Upper lobe of left lung (tissue), 6 donors: ENCODE results near the gene C11orf16. TPM values are rescaled to one million over a fixed set of nuclear protein-coding genes. Genes with fewer than 3 reads are reported as not detected.

Source experiments
- ATAC-seq, 2 donors: fragments of 200-7000 bp; cut with Tn5 transposase; one replicate each; pipeline ENCODE4 v1.9.1; 2022; ENCODE audit warnings: mild to moderate bottlenecking in 2 of 2, moderate library complexity in 2 of 2; ENCODE audit not compliant: low FRiP score in 2 of 2
- DNase-seq, 2 donors: peaks; one replicate each; pipeline ENCODE4 v3.0.0-alpha.2; 2019 to 2020
- H3K27ac ChIP-seq, 4 donors: fragments of 200-600 bp; sonication (generic); one replicate each; pipeline ENCODE4 v1.5.1; 2016 to 2019
- H3K27me3 ChIP-seq, 4 donors: fragments of 200-600 bp; sonication (generic); one replicate each; pipeline ENCODE4 v1.5.1; 2017 to 2019
- H3K36me3 ChIP-seq, 4 donors: fragments of 200-600 bp; sonication (generic); one replicate each; pipeline ENCODE4 v1.5.1; 2016 to 2019
- H3K4me1 ChIP-seq, 4 donors: fragments of 200-600 bp; sonication (generic); one replicate each; pipeline ENCODE4 v1.5.1; 2018 to 2019
- H3K4me3 ChIP-seq, 4 donors: fragments of 200-600 bp; sonication (generic); one replicate each; pipeline ENCODE4 v1.5.1; 2017 to 2019; ENCODE audit warnings: mild to moderate bottlenecking in 2 of 4, moderate library complexity in 1 of 4
- H3K9me3 ChIP-seq, 4 donors: fragments of 200-600 bp; sonication (generic); one replicate each; pipeline ENCODE4 v1.5.1; 2018 to 2019
- CTCF ChIP-seq, 6 experiments: fragments of 450-650 bp in 4 of 6; fragments of 200-600 bp in 2 of 6; sonication (generic) in 2 of 6; IDR thresholded peaks; one replicate each; pipeline ENCODE4 v1.5.1; 2016 to 2019; ENCODE audit warnings: antibody characterized with exemption in 6 of 6
- EP300 ChIP-seq, 4 donors: sonication (generic); formaldehyde crosslinking; IDR thresholded peaks; one replicate each; pipeline ENCODE4 v1.5.1; 2017; ENCODE audit warnings: antibody characterized with exemption in 4 of 4, control low read depth in 2 of 4
- POLR2A ChIP-seq, 4 donors: fragments of 450-650 bp; IDR thresholded peaks; one replicate each; pipeline ENCODE4 v1.5.1; 2016 to 2017; ENCODE audit warnings: antibody characterized with exemption in 4 of 4, mild to moderate bottlenecking in 2 of 4
- POLR2AphosphoS5 ChIP-seq, 2 donors: sonication (generic); formaldehyde crosslinking; IDR thresholded peaks; one replicate each; pipeline ENCODE4 v1.5.1; 2017; ENCODE audit warnings: antibody characterized with exemption in 2 of 2
- WGBS, 2 donors: methylation state at CpG; one replicate each; pipeline ENCODE4 v1.1.5; 2017 to 2018; 5-methylcytosine and 5-hydroxymethylcytosine counted together
- small RNA-seq, 4 donors: library from RNA; depleted of rRNA; stranded (forward); fragments of <200 nt; gene quantifications; one replicate each; pipeline ENCODE3, GENCODE V24; 2016
- total RNA-seq, 6 donors: library from RNA; depleted of rRNA in 4 of 6; stranded (reverse); fragments of >200 nt in 4 of 6; gene quantifications; one replicate each; pipeline versions ENCODE4 v1.1.0 to v1.2.1, GENCODE V29; 2016 to 2021
- donor health status: DM: no; HTN: no; CAD: no; lungs with moderate emphysema.
- donor health status: DM: no; HTN: yes; CAD: no; lungs with severe emphysema.

Gene C11orf16
- total RNA-seq, 6 donors from 2014 or later = 4.3 to 13.6 (median 7.8) TPM; not detected in 1

- peaks cover 7 to 26% (median 7%) of the 10 kb centered on the region in 4 donors for H3K4me1 ChIP-seq
- peaks cover 0 to 7% (median 0%) of the 10 kb centered on the region in 4 donors for H3K27me3 ChIP-seq
- DNase-seq = no peak
- 42 to 45% methylated on average over 6 of the region's 6 CpGs for WGBS, 2 donors
- H3K4me3 ChIP-seq = no peak overlapping the region
- H3K27ac ChIP-seq = peak overlapping the region in 1 of 4 donors; percentile 55
- TF ChIP-seq EP300 (IDR thresholded peaks at IDR 0.05) = no peak
- no peak for TF ChIP-seq POLR2AphosphoS5 (IDR thresholded peaks at IDR 0.05)
- TF ChIP-seq CTCF (IDR thresholded peaks at IDR 0.05) = no peak
- TF ChIP-seq POLR2A (IDR thresholded peaks at IDR 0.05) = no peak
- ATAC-seq = no peak
- H3K9me3 ChIP-seq = no peaks in the 10 kb centered on the region
- H3K36me3 ChIP-seq = no peaks in the 10 kb centered on the region
Measured at GRCh38 chr11:8873741-8874405, 58.9 kb downstream of the C11orf16 start.

- Histone ChIP-seq H3K36me3 (no peaks in the 10 kb centered on the region), H3K9me3 (no peaks in the 10 kb centered on the region), H3K27ac (no peak overlapping the region), H3K27me3 (peaks cover 0 to 7% (median 0%) of the 10 kb centered on the region in 4 donors), H3K4me3 (no peak overlapping the region), H3K4me1 (peaks cover 9 to 45% (median 17%) of the 10 kb centered on the region in 4 donors)
- TF ChIP-seq CTCF (IDR thresholded peaks at IDR 0.05) (no peak), POLR2A (IDR thresholded peaks at IDR 0.05) (no peak), POLR2AphosphoS5 (IDR thresholded peaks at IDR 0.05) (no peak), EP300 (IDR thresholded peaks at IDR 0.05) (no peak)
- 89 to 91% methylated on average over 6 of the region's 6 CpGs for WGBS, 2 donors
- DNase-seq (no peak), ATAC-seq (no peak)
Measured at GRCh38 chr11:8871962-8872361, 60.8 kb downstream of the C11orf16 start.

- Histone ChIP-seq H3K36me3 (no peaks in the 10 kb centered on the region), H3K27ac (peak overlapping the region; percentile 83 to 94 (median 84)), H3K4me3 (peak overlapping the region; percentile 78 to 93 (median 84)), H3K4me1 (peaks cover 16 to 52% (median 24%) of the 10 kb centered on the region in 4 donors), H3K27me3 (peaks cover 0 to 7% (median 0%) of the 10 kb centered on the region in 4 donors), H3K9me3 (no peaks in the 10 kb centered on the region)
- peak in 1 of 2 donors; percentile 65 for DNase-seq
- TF ChIP-seq POLR2A (IDR thresholded peaks at IDR 0.05) (peak in 1 of 4 donors; percentile 0), POLR2AphosphoS5 (IDR thresholded peaks at IDR 0.05) (peak; percentile 39 to 66), CTCF (IDR thresholded peaks at IDR 0.05) (no peak), EP300 (IDR thresholded peaks at IDR 0.05) (no peak)
- ATAC-seq = peak; percentile 64 to 88
- WGBS, 2 donors = 7% methylated on average over 10 to 16 of the region's 27 CpGs
Measured at GRCh38 chr11:8871171-8871775, 61.5 kb downstream of the C11orf16 start.

GRCh38 chr11:8870411-8871170 is 62.2 kb downstream of the C11orf16 start:
- Histone ChIP-seq H3K27ac (peak overlapping the region; percentile 83 to 94 (median 84)), H3K4me1 (peaks cover 20 to 53% (median 27%) of the 10 kb centered on the region in 4 donors), H3K4me3 (peak overlapping the region; percentile 78 to 93 (median 84)), H3K9me3 (no peaks in the 10 kb centered on the region), H3K27me3 (peaks cover 0 to 7% (median 0%) of the 10 kb centered on the region in 4 donors), H3K36me3 (no peaks in the 10 kb centered on the region)
- ATAC-seq (peak; percentile 64 to 90), DNase-seq (peak; percentile 84 to 93)
- WGBS, 2 donors = 0 to 2% methylated on average over 1 to 23 of the region's 81 CpGs
- TF ChIP-seq POLR2A (IDR thresholded peaks at IDR 0.05) (peak in 1 of 4 donors; percentile 40), CTCF (IDR thresholded peaks at IDR 0.05) (no peak)

Small RNAs within 50 kb of the gene (small RNA-seq; reads per million reads assigned to genes)
- 0 reads per million in 4 donors for gene RF00019

Other genes starting within 250 kb of the C11orf16 start
- 10 to 100 TPM; 17.4 to 31.8 (median 23.1) TPM for gene AKIP1, start 21.8 kb downstream of the C11orf16 start, total RNA-seq
- not detected for gene ASCL3, start 10.1 kb upstream of the C11orf16 start, total RNA-seq
- gene TMEM9B, start 31.5 kb upstream of the C11orf16 start, total RNA-seq = 10 to 100 TPM; 23.0 to 86.6 (median 56.0) TPM
- 1 to 10 TPM in 2 of 6 donors, under 1 TPM in 4; under 0.01 to 5.5 (median 0.87) TPM for gene NRIP3, start 71.1 kb upstream of the C11orf16 start, total RNA-seq
- 1 to 10 TPM; 2.2 to 8.4 (median 4.4) TPM for gene SCUBE2, start 158.7 kb upstream of the C11orf16 start, total RNA-seq